MG63 (cell line): ENCODE measurements around the gene RAB35. TPM values are rescaled to one million over a fixed set of nuclear protein-coding genes. Genes with fewer than 3 reads are reported as not detected.

ENCODE experiments used
- DNase-seq: peaks from one replicate; pipeline ENCODE4 v3.0.0-alpha.2; 2020
- H3K27me3 ChIP-seq: fragments of 250-450 bp; sonication (Bioruptor Pico); 2 replicates; pipeline ENCODE4 v1.5.1; 2020; ENCODE audit warnings: mild to moderate bottlenecking, moderate library complexity
- H3K36me3 ChIP-seq: fragments of 250-450 bp; sonication (Bioruptor Pico); 2 replicates; pipeline ENCODE4 v1.5.1; 2020; ENCODE audit warnings: mild to moderate bottlenecking, moderate library complexity
- H3K4me3 ChIP-seq: fragments of 250-450 bp; sonication (Bioruptor Pico); 2 replicates; pipeline ENCODE4 v1.5.1; 2020; ENCODE audit warnings: mild to moderate bottlenecking, moderate library complexity
- H3K9me3 ChIP-seq: fragments of 250-450 bp; sonication (Bioruptor Pico); 2 replicates; pipeline ENCODE4 v1.5.1; 2020; ENCODE audit warnings: mild to moderate bottlenecking, moderate library complexity
- total RNA-seq: library from RNA; depleted of rRNA; stranded (reverse); fragments of >200 nt; shearing (Covaris generic); gene quantifications from 2 replicates; pipeline ENCODE4 v1.2.3, GENCODE V29; 2014; ENCODE audit warnings: low replicate concordance

RAB35 gene
- total RNA-seq, 1 experiment from 2014 or later: 57.1 TPM

- no peak overlapping the region for H3K4me3 ChIP-seq
- no peaks in the 10 kb centered on the region for H3K9me3 ChIP-seq
- H3K27me3 ChIP-seq: no peaks in the 10 kb centered on the region
- no peak for DNase-seq
- peaks cover 49% of the 10 kb centered on the region for H3K36me3 ChIP-seq
Measured at GRCh38 chr12:120096671-120097202, 19.8 kb downstream of the RAB35 start.

DNA sequence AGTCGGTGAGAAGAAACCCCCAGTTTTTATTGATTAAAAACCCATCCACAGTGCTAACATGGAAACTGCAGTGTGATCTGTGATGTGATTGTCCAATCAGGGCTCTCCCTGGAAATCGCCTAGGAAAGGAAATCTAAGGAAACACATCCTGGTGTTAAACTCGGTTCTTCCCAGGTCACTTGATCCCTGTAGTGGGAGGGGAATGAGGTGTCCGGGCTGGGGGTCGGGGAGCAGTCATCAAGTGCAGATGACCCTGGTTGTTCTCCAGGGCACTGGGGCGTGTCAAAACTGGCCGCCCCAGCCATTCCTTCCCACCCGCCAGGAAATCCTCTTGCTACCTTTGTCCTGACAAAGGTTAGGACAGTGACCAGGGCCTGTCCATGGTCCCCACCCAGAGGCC is 20.8 kb downstream of the RAB35 start:
- H3K9me3 ChIP-seq: no peaks in the 10 kb centered on the region
- DNase-seq: no peak
- no peaks in the 10 kb centered on the region for H3K27me3 ChIP-seq
- no peak overlapping the region for H3K4me3 ChIP-seq
- peaks cover 49% of the 10 kb centered on the region for H3K36me3 ChIP-seq

DNA sequence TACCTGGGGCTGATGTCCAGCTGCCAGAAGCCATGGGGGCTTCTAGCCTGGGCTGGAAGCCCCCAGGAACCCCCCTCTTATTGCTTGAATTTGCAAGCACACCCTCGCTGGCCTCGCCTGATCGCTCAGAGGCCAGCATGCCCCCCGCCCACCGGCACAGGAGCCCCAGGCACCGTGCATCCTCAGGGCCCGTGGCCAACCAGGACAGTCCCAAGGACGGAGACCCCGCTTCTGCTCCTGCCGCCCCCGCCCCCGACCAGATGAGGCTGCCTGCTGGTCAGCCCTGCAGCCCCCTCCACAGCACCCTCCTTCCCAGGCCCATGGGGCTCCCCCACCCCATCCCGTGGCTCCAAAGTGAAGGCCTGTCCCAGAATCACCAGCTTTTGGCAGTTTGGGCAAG is 21.2 kb downstream of the RAB35 start:
- no peaks in the 10 kb centered on the region for H3K9me3 ChIP-seq
- no peak overlapping the region for H3K4me3 ChIP-seq
- no peak for DNase-seq
- no peaks in the 10 kb centered on the region for H3K27me3 ChIP-seq
- H3K36me3 ChIP-seq: peaks cover 49% of the 10 kb centered on the region

DNA sequence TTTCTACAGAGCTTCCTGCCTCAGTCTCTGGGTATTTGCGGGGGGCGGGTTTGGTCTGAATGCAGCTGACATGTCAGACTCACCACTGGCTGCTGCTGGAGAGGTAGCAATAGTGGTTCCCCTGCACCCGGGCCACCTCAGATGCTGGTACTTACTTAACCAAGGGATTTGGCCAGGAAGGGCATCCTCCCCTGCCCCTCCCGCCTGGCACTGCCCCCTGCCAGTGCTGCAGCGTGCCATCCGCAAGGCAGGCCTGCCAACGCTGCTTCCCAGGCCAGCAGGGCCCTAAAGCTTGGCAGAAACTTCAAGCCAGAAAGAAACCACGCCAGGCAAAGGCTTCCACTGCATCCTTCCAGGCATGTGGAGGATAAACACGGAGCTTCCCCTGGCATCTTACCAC is 22.1 kb downstream of the RAB35 start:
- DNase-seq: peak; percentile 72
- no peaks in the 10 kb centered on the region for H3K27me3 ChIP-seq
- no peaks in the 10 kb centered on the region for H3K9me3 ChIP-seq
- H3K4me3 ChIP-seq: no peak overlapping the region
- H3K36me3 ChIP-seq: peaks cover 46% of the 10 kb centered on the region

DNA sequence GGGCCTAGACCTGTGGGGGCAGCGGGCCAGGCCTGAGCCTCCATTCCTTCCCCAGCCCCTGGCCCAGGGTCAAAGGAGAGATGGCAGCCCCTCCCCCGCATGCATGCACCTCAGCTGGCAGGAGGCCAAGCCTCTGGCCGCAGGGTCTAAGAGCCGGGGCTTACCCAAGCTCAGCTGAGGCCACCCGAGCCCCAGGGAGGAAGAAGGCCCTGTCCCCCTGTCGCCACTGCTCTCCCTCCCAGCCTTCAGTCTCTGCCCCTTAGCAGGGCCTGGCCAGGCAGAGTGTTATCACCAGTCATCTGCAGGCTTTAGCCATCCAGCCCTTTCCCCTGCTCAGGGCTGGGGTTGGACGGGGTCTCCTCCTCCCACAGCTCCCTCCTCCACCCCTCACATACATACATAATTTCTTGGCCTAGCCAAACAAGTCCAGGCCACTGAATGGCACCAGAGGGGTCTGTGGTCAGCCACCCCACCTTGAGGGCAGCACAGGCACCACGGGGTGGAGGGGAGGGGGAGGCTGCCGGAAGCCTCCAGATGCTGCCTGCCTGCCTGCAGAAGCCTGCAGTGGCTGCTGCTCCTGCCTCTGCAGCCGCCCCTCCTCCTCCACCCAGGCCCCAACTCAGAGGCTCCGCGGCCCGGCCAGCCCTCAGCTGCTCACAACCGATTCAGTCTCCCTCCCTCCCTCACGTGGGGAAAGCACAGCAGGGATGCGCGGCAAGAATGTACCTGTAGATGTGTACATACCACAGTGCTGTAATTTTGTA is 22.8 kb downstream of the RAB35 start:
- Histone ChIP-seq H3K27me3 (no peaks in the 10 kb centered on the region), H3K36me3 (peaks cover 41% of the 10 kb centered on the region), H3K4me3 (no peak overlapping the region), H3K9me3 (no peaks in the 10 kb centered on the region)
- DNase-seq: no peak

DNA sequence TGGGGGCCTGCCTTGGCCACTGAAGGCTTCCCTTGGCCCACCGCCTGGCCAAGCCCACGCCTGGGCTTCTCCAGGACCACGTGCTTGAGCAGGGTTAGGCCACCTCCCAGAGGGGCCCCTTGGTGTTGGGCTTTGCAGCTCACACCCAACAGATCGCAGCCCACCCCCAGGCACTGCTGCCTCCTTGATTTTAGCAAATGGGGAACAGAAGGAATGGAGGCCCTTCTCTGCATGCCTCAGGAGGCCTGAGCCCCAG is 23.3 kb downstream of the RAB35 start:
- no peak for DNase-seq
- Histone ChIP-seq H3K4me3 (no peak overlapping the region), H3K9me3 (no peaks in the 10 kb centered on the region), H3K27me3 (no peaks in the 10 kb centered on the region), H3K36me3 (peaks cover 36% of the 10 kb centered on the region)

DNA sequence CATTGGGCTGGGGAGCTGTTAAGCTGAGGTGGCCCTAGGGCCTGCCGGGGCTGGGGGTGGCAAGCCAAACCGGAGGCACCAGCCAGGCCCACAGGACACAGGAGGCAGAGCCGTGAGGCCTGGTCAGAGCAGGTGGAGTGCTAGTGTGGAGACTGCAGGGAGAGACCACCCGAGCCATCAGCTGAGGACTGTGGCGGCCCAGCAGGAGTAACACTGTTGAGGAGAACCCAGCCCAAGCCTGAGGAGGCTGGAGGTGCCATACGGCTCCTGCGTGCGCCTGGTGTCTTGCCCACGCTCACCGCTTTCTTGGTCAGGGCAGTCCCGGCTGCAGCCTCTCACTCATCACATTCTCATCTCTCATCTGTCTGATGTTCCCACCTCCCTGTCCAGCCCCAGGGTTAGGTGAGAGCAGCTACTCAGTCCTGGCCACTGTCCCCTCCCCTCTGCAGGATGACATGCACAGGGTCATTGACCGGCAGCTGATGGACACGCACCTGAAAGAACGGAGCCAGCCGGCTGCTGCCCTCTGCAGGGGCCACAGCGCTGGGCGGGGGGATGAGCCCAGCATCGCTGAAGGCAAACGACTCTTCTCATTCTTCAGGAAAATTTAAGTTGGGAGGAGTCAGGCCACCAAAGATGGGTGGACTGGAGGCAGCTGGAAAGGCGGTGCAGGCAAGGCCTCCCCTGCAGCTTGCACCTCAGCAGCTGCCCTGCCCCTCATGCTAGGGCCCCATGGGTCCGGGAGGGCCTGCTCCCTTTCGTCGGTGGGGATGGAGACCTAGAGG is 23.8 kb downstream of the RAB35 start:
- H3K9me3 ChIP-seq: no peaks in the 10 kb centered on the region
- H3K36me3 ChIP-seq: peaks cover 33% of the 10 kb centered on the region
- no peak for DNase-seq
- no peak overlapping the region for H3K4me3 ChIP-seq
- no peaks in the 10 kb centered on the region for H3K27me3 ChIP-seq

DNA sequence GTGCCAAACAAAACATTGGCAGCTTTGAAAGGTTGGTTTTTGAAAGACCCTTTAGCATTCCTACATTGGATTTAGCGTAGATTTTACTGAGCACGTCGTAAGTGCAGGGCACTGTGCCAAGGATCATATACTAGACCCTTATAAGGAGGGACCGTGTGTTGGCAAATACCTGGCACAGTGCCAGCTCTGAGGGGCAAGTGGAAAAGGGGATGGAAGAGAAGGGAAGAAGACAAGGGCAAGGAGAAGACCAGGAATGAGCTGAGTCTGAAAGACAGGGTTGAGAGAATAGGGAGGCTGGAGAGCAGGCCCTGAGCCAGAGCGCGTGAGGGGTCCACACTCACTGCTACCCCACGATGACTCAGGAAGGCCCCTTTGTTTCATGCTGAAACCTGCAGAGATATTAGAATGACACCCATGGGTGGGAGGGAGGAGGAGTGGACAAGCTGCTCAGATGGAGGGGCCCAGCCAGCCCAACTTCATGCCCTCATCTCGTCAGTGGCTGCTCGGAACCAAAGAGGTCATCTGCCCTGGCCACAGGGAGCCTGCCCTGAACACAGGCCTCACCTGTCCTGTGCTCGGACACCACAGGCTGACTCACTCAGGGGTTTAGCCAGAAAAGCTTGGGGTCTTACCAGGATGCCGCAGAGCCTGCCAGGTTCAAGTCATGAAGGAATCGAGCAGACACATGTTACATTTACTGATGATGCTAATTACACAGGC is 25.0 kb downstream of the RAB35 start:
- Histone ChIP-seq H3K36me3 (peaks cover 24% of the 10 kb centered on the region), H3K9me3 (no peaks in the 10 kb centered on the region), H3K27me3 (no peaks in the 10 kb centered on the region), H3K4me3 (no peak overlapping the region)
- DNase-seq: no peak

DNA sequence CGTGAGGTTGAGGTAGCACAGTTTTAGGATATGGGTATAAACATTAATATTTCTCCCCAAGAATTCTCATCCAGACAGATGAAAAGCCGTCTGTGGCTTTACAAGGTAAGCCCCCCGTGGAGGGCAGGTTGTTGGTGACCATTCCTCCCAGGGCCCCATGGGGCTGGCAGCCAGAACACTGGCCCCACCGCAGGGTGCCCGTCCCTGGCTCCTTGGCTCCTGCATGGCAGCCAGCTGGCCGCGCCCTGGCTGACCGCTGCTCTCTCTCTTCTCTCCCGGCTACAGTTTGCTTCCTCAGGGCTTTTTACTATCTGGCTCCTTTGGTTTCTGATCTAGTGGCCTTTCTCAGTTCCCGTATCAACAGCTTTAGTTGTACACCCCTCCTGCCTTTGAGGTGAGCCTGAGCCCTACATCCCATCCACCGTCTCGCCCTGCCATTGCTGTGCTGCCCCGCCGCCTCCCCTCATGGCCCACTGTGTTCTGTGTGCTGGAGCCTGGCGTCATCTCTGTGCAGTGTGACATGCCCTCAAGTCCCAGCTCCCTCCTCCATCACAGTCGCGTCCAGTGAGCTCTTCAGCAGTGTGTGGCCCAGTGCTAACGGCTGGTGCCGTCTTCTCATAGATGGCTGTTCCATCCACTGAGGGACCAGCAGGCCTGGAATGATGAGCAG is 25.8 kb downstream of the RAB35 start:
- H3K36me3 ChIP-seq: peaks cover 17% of the 10 kb centered on the region
- no peaks in the 10 kb centered on the region for H3K27me3 ChIP-seq
- no peaks in the 10 kb centered on the region for H3K9me3 ChIP-seq
- no peak for DNase-seq
- H3K4me3 ChIP-seq: no peak overlapping the region

DNA sequence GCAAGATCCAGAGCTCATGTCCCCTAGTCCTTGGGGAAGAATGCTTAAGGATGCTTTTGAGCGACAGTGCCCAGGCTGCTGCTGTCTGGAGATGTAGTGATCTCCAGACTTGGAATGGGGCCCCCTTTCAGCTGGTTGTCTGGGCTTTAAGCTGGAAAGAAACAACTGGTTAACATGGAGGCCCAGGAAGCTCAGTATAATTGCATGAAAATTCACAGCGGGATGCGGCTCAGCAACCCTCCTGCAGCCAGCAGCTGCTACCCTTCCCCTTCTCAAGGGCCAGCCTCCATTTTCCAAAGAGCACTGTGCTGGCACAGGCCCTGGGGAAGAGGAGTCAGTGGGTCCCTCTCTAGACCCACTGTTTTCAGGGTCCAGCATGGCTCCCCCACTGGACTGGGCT is 26.3 kb downstream of the RAB35 start:
- Histone ChIP-seq H3K36me3 (peaks cover 17% of the 10 kb centered on the region), H3K27me3 (no peaks in the 10 kb centered on the region), H3K4me3 (no peak overlapping the region), H3K9me3 (no peaks in the 10 kb centered on the region)
- DNase-seq: no peak

DNA sequence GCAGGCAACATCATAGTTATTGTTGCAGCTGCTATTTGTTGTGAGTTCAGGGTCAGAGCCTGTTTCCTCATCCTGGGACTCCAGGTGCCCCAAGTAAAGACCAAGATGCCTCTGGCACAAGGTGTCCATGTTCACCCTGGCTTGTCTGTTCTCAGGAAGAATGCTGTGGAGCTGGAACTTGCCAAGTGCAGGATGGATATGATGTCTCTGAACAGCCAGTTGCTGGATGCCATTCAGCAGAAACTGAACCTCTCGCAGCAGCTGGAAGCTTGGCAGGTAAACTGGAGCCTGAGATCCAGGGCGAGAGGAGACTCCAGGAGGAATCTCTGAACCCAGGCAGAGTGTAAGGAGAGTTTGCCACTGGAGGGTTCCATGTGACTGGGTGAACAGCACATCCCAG is 26.8 kb downstream of the RAB35 start:
- no peaks in the 10 kb centered on the region for H3K27me3 ChIP-seq
- no peaks in the 10 kb centered on the region for H3K9me3 ChIP-seq
- peaks cover 16% of the 10 kb centered on the region for H3K36me3 ChIP-seq
- H3K4me3 ChIP-seq: no peak overlapping the region
- DNase-seq: no peak

DNA sequence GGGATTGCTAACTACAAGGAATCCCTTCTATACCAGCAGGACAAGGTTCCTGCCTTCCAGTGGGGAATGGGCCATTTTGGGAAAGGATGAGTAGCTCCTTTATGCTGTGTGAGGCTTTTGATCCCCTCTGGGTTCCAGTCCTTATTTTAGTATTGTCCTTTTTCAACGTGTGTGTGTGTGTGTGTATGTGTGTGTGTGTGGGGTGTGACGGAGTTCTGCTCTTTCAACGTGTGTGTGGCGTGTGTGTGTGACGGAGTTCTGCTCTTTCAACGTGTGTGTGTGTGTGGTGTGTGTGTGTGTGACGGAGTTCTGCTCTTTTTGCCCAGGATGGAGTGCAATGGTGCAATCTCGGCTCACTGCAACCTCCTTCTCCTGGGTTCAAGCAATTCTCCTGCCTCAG is 27.4 kb downstream of the RAB35 start:
- Histone ChIP-seq H3K4me3 (no peak overlapping the region), H3K27me3 (no peaks in the 10 kb centered on the region), H3K9me3 (no peaks in the 10 kb centered on the region), H3K36me3 (peaks cover 11% of the 10 kb centered on the region)
- no peak for DNase-seq

GRCh38 chr12:120086801-120087621 is 29.5 kb downstream of the RAB35 start:
- DNase-seq: peak; percentile 98
- Histone ChIP-seq H3K27me3 (no peaks in the 10 kb centered on the region), H3K4me3 (peak overlapping the region; percentile 47), H3K9me3 (no peaks in the 10 kb centered on the region), H3K36me3 (no peaks in the 10 kb centered on the region)

DNA sequence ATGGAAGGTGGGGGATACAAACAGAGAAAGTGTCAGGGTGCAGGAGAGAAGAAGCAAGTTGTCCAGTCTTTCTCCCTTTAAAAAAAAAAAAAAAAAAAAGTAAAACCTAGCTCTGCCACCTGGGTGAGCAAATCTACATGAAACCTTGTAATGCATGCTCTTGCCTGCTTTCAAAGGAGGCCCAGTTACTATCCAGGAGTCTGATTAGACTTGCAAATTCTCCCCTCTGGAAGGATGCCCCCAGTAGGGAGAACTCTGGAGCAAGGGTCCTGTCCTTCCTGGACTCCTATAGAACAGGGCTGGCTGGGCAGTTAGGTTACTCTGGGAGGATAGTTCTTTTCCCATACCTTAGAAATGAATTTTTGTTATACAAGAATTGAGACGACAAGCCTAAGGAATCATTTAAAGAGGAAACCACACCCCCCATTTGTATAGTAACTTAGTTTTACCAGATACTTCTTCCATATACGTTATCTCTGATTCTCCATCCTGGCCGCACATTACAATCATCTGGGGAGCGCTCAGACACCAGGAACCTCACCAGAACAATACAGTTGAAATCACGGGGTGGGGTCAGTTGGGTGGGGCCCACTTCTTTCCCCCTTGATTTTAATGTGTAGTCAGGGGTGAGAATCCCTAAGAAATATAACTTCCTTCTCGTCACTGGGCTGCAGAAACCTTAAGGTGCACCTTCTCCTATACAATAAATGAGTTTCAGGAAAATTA is 30.5 kb downstream of the RAB35 start:
- H3K36me3 ChIP-seq: no peaks in the 10 kb centered on the region
- H3K9me3 ChIP-seq: no peaks in the 10 kb centered on the region
- H3K4me3 ChIP-seq: no peak overlapping the region; the same call in 1 of the 2 replicates
- DNase-seq: no peak
- no peaks in the 10 kb centered on the region for H3K27me3 ChIP-seq

DNA sequence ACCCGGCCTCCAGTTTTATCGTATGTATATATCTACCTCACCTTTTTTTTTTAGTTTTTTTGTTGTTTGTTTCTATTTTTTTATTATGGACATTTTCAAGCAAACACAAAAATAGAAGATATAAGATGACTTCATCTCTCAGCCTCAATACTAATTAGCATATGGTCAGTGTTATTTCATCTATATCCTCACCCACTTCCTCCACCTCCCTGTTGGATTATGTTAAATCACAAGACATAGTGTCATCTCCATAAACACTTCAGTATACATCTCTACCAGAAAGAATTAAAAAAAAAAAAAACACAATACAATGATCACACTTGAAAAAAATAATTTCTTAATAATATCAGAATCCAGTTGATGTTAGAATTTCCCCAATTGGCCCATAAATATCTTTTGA is 34.9 kb downstream of the RAB35 start:
- no peaks in the 10 kb centered on the region for H3K36me3 ChIP-seq
- DNase-seq: no peak
- no peaks in the 10 kb centered on the region for H3K27me3 ChIP-seq
- no peaks in the 10 kb centered on the region for H3K9me3 ChIP-seq
- no peak overlapping the region for H3K4me3 ChIP-seq
